LNCaP clone FGC (cell line): ENCODE measurements around the gene F5.
"Not testable (repeated sequence)": the region's sequence is repeated elsewhere in the genome, so short reads cannot be mapped to it uniquely, and the experiment has no call there.

Experiments used
- DNase-seq: peaks from one replicate; pipeline ENCODE4 v3.0.0-alpha.2; 2011; ENCODE audit warnings: low read depth
- H3K4me3 ChIP-seq: 2 replicates; pipeline ENCODE4 v1.5.1; 2011; ENCODE audit warnings: mild to moderate bottlenecking, low read depth, low read length, control low read depth
- CTCF ChIP-seq: IDR thresholded peaks from 2 replicates; pipeline ENCODE4 v1.5.1; 2012; ENCODE audit warnings: mild to moderate bottlenecking; ENCODE audit not compliant: control insufficient read depth, insufficient read depth; ENCODE audit errors: extremely low read depth

F5 gene

DNA sequence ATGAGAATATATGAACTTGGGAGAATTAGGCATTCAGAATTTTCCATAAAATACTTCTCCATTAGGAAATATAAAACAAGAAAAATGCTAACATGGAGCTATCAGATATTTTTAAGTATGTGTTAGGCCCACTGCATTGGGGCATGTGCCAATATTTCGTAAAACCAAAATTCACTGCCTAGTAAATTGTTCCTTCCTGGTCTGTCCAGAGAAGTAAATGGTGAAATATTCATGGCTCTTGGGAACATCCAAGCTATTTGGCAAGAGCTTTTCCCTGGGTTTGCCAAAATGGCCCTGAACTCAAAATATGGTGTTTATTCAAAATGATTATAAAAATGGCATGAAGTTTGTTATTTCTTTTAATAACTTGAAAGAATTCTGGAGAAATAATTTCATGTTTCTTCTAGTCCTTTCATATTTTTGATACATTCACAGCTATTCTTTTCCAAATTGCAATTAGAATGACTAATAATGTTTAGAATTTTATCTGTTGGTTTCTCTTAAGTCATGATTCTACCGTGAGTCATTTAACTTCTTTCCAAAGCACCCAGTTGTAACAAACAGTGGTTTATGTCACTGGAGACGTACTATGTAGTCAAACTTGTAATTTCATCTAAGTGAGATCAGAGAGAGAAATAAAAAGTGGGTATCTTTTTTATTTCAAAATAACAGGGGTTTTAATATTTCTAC lies 74.8 kb downstream of the F5 start:
- peak; percentile 49 for DNase-seq
- TF ChIP-seq CTCF: no peak
- H3K4me3 ChIP-seq: no peak overlapping the region

- H3K4me3 ChIP-seq: no peak overlapping the region
- TF ChIP-seq CTCF: no peak
Measured at GRCh38 chr1:169510060-169510459, 76.2 kb downstream of the F5 start.

GRCh38 chr1:169509354-169509753 lies 76.9 kb downstream of the F5 start:
- peak; percentile 91 for DNase-seq
- TF ChIP-seq CTCF: peak; percentile 60
- H3K4me3 ChIP-seq: no peak overlapping the region

More at GRCh38 chr1:169510060-169510459, 76.2 kb downstream of the F5 start:
- no peak for DNase-seq

DNA sequence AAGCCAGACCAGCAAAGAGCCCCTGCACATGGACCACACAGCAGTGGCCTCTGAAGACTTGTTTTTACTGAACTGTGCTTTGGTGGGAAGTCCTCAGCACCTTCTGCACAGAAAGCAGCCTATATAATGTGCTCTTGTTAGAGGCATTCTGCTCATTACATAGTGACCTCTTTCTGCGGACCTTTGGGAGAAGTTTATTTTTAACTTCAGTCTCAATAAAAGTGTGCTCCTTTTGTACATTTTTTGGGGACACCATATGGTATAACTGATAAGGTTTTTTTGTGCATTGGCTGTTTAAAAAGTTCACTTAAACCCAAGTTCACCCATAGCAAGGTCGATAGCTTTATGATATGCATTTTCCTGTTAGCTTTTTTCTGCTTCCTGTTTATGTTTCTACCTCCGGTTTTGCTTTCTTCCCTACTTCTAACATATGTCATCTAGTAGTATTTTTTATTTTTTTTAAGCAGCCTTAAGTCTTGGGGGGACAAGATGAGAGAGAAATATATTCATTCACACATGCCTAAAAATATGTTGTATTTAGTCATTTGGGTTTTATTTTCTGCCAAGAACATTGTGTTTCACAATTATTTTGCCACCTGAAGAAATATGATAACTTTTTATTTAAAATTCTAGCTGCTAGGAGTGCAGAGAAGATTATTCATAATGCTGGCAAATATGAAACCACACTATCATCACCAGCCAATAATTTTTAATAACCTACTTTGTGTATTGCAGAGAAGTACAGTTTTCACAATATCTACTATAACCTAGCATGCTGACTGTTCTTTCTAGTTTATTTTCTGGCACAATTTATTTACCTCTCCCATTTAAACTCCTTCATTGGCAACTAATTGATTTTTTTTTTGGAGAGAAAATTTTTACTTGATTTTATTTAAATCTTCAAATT lies 77.6 kb downstream of the F5 start:
- peak; percentile 57 for DNase-seq
- TF ChIP-seq CTCF: no peak
- peak overlapping the region; percentile 6; the same call in 1 of the 2 replicates for H3K4me3 ChIP-seq

- no peak overlapping the region for H3K4me3 ChIP-seq
- TF ChIP-seq CTCF: no peak
- DNase-seq: no peak
Measured at GRCh38 chr1:169507413-169507812, 78.9 kb downstream of the F5 start.

DNA sequence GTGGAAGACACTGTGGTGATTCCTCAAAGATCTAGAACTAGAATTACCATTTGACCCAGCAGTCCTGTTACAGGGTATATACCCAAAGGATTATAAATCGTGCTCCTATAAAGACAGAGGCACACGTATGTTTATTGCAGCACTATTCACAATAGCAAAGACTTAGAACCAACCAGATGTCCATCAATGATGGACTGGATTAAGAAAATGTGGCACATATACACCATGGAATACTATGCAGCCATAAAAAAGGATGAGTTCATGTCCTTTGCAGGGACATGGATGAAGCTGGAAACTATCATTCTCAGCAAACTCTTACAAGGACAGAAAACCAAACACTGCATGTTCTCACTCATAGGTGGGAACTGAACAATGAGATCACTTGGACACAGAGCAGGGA lies 82.7 kb downstream of the F5 start:
- not testable (repeated sequence) for DNase-seq, H3K4me3 ChIP-seq

- no peak for DNase-seq
- TF ChIP-seq CTCF: no peak
- no peak overlapping the region for H3K4me3 ChIP-seq
Measured at GRCh38 chr1:169499807-169500206, 86.5 kb downstream of the F5 start.
